Endodermal cell (in vitro differentiated cells): Measurements from ENCODE around the gene BOC. TPM values are rescaled to one million over a fixed set of nuclear protein-coding genes. Genes with fewer than 3 reads are reported as not detected.

ENCODE experiments used
- DNase-seq: peaks from one replicate; pipeline ENCODE4 v3.0.0-alpha.2; 2017
- H3K27ac ChIP-seq: 2 replicates; pipeline ENCODE4 v1.5.1; 2013; ENCODE audit warnings: mild to moderate bottlenecking, low read depth, low read length, moderate library complexity
- H3K27me3 ChIP-seq: 2 replicates; pipeline ENCODE4 v1.6.1; 2013; ENCODE audit warnings: mild to moderate bottlenecking, low read length, moderate library complexity; ENCODE audit not compliant: insufficient read depth, control insufficient read depth, poor library complexity, severe bottlenecking
- H3K36me3 ChIP-seq: 2 replicates; pipeline ENCODE4 v1.7.0; 2013; ENCODE audit warnings: mild to moderate bottlenecking, low read length, moderate library complexity; ENCODE audit not compliant: control insufficient read depth, insufficient read depth
- H3K4me1 ChIP-seq: one replicate; pipeline ENCODE4 v1.7.0; 2013; ENCODE audit warnings: low read length; ENCODE audit not compliant: control insufficient read depth, insufficient read depth
- H3K4me3 ChIP-seq: 2 replicates; pipeline ENCODE4 v1.5.1; 2013; ENCODE audit warnings: mild to moderate bottlenecking, low read length, moderate library complexity
- H3K9ac ChIP-seq: 2 replicates; pipeline ENCODE4 v1.6.1; 2013; ENCODE audit warnings: mild to moderate bottlenecking, low read length, moderate library complexity; ENCODE audit not compliant: poor library complexity, severe bottlenecking; ENCODE audit errors: extremely low read depth
- H3K9me3 ChIP-seq: 2 replicates; pipeline ENCODE4 v1.6.1; 2013; ENCODE audit warnings: mild to moderate bottlenecking, low read length, moderate library complexity; ENCODE audit not compliant: control insufficient read depth
- H3K27ac Mint-ChIP-seq: 2 replicates; pipeline ENCODE4 v1.8.0; 2020; ENCODE audit warnings: mixed read lengths
- H3K27me3 Mint-ChIP-seq: 2 replicates; pipeline ENCODE4 v1.8.0; 2021; ENCODE audit warnings: mild to moderate bottlenecking, mixed read lengths; ENCODE audit not compliant: insufficient read depth
- H3K36me3 Mint-ChIP-seq: 2 replicates; pipeline ENCODE4 v1.8.0; 2020; ENCODE audit warnings: low read depth, mixed read lengths
- H3K4me1 Mint-ChIP-seq: 2 replicates; pipeline ENCODE4 v1.8.0; 2020; ENCODE audit warnings: mixed read lengths
- H3K4me3 Mint-ChIP-seq: 2 replicates; pipeline ENCODE4 v1.8.0; 2020; ENCODE audit warnings: mild to moderate bottlenecking, moderate library complexity, mixed read lengths
- H3K9me3 Mint-ChIP-seq: 2 replicates; pipeline ENCODE4 v1.8.0; 2020; ENCODE audit warnings: mild to moderate bottlenecking, mixed read lengths
- CTCF ChIP-seq: fragments of 200-600 bp; sonication (generic); conservative IDR thresholded peaks from 2 replicates; pipeline ENCODE4 v1.5.0; 2021; ENCODE audit warnings: antibody characterized with exemption, mild to moderate bottlenecking
- whole genome bisulfite sequencing, 2 experiments: methylation state at CpG; one replicate each; pipeline versions ENCODE4 v1.1.5 to v1.1.7; 2013; ENCODE audit warnings: missing lambda C conversion rate in 2 of 2, mixed read lengths in 1 of 2; ENCODE audit not compliant: insufficient coverage in 1 of 2, insufficient read length in 1 of 2; 5-methylcytosine and 5-hydroxymethylcytosine counted together
- total RNA-seq, 2 donors: library from RNA; stranded (reverse); fragmentation: NEBNext Ultra II Directional in 1 of 2; extraction: Animal tissue kit (Norgen Biotek cat#: 25700) in 1 of 2; gene quantifications; 2 replicates in 1 of 2; 3 replicates in 1 of 2; pipeline ENCODE4 v1.2.1, GENCODE V29; 2021

BOC gene
- total RNA-seq, 2 donors from 2014 or later = 9.8 to 12.3 TPM

DNA sequence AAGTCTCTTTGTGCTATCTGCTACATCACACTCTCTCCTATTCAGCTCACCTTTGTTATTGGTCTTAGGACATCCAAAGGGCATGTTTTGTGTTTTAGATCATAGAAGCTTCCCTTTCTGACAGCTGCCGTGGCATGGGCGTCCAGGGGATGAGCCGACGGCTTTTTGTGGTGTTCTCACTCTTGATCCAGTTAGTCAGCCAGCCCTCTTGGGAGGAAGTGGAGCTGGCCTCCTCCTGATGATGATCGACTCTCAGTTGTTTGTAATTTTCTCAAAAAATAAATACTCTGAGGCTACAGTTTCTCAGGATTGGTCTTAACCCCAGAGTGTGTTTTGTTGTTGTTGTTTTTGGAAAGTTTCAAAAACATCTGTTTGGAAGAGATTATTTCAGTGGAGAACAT, 34.4 kb downstream of the BOC start:
- Mint-ChIP-seq H3K4me3 (no peak overlapping the region), H3K27ac (no peak overlapping the region), H3K36me3 (peaks cover 5% of the 10 kb centered on the region), H3K27me3 (peaks cover 8% of the 10 kb centered on the region), H3K4me1 (peaks cover 66% of the 10 kb centered on the region), H3K9me3 (no peaks in the 10 kb centered on the region)
- H3K9me3 ChIP-seq = no peaks in the 10 kb centered on the region
- WGBS, 2 experiments = 47 to 85% methylated on average over 5 of the region's 5 CpGs
- DNase-seq = no peak
- H3K27ac ChIP-seq = peak overlapping the region; percentile 2
- H3K4me3 ChIP-seq = no peak overlapping the region
- H3K4me1 ChIP-seq = peaks cover 26% of the 10 kb centered on the region
- no peak overlapping the region for H3K9ac ChIP-seq
- no peaks in the 10 kb centered on the region for H3K36me3 ChIP-seq
- TF ChIP-seq CTCF = no peak
- H3K27me3 ChIP-seq = peaks cover 44% of the 10 kb centered on the region

GRCh38 chr3:113247068-113247467, 35.7 kb downstream of the BOC start:
- H3K4me1 Mint-ChIP-seq = peaks cover 53% of the 10 kb centered on the region
- no peaks in the 10 kb centered on the region for H3K36me3 ChIP-seq
- no peaks in the 10 kb centered on the region for H3K9me3 Mint-ChIP-seq
- peaks cover 44% of the 10 kb centered on the region for H3K27me3 ChIP-seq
- peaks cover 10% of the 10 kb centered on the region for H3K36me3 Mint-ChIP-seq
- DNase-seq = no peak
- no peak overlapping the region for H3K27ac ChIP-seq
- no peak overlapping the region for H3K4me3 ChIP-seq
- H3K27ac Mint-ChIP-seq = no peak overlapping the region
- H3K9ac ChIP-seq = no peak overlapping the region
- H3K27me3 Mint-ChIP-seq = peaks cover 13% of the 10 kb centered on the region
- peak; percentile 40 for TF ChIP-seq CTCF
- peak overlapping the region; percentile 35 for H3K4me3 Mint-ChIP-seq
- peaks cover 20% of the 10 kb centered on the region for H3K4me1 ChIP-seq
- no peaks in the 10 kb centered on the region for H3K9me3 ChIP-seq

GRCh38 chr3:113247675-113248458, 36.5 kb downstream of the BOC start:
- H3K27ac ChIP-seq = peak overlapping the region; percentile 40
- H3K9me3 Mint-ChIP-seq = no peaks in the 10 kb centered on the region
- H3K9ac ChIP-seq = no peak overlapping the region
- 40 to 72% methylated on average over 1 to 6 of the region's 7 CpGs for WGBS, 2 experiments
- no peak overlapping the region for H3K27ac Mint-ChIP-seq
- H3K9me3 ChIP-seq = no peaks in the 10 kb centered on the region
- H3K27me3 ChIP-seq = peaks cover 44% of the 10 kb centered on the region
- no peak for DNase-seq
- peaks cover 10% of the 10 kb centered on the region for H3K36me3 Mint-ChIP-seq
- peaks cover 13% of the 10 kb centered on the region for H3K27me3 Mint-ChIP-seq
- no peak overlapping the region for H3K4me3 ChIP-seq
- H3K4me3 Mint-ChIP-seq = no peak overlapping the region
- peaks cover 16% of the 10 kb centered on the region for H3K4me1 ChIP-seq
- no peaks in the 10 kb centered on the region for H3K36me3 ChIP-seq
- no peak for TF ChIP-seq CTCF
- H3K4me1 Mint-ChIP-seq = peaks cover 45% of the 10 kb centered on the region
